ENCODE measurements around the gene LITAFD.
"Not testable (repeated sequence)": the region's sequence is repeated elsewhere in the genome, so short reads cannot be mapped to it uniquely, and the experiment has no call there.

Gene LITAFD

DNA sequence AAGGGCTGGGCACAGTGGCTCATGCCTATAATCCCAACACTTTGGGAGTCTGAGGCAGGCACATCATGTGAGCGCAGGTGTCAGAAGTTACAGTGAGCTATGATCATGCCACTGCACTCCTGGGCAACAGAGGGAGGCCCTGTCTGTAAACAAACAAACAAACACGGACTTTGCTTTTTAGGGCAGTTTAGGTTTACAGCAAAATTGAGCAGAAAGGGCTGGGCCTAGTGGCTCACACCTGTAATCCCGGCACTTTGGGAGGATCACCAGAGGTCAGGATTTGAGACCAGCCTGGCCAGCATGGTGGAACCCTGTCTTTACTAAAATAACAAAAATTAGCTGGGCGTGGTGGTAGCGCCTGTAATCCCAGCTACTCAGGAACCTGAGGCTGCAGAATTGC lies 10.1 kb upstream of the LITAFD start:
- no peak for DNase-seq (ENCODE audit: low read depth in 2 of 3, low spot score in 2 of 3)

DNA sequence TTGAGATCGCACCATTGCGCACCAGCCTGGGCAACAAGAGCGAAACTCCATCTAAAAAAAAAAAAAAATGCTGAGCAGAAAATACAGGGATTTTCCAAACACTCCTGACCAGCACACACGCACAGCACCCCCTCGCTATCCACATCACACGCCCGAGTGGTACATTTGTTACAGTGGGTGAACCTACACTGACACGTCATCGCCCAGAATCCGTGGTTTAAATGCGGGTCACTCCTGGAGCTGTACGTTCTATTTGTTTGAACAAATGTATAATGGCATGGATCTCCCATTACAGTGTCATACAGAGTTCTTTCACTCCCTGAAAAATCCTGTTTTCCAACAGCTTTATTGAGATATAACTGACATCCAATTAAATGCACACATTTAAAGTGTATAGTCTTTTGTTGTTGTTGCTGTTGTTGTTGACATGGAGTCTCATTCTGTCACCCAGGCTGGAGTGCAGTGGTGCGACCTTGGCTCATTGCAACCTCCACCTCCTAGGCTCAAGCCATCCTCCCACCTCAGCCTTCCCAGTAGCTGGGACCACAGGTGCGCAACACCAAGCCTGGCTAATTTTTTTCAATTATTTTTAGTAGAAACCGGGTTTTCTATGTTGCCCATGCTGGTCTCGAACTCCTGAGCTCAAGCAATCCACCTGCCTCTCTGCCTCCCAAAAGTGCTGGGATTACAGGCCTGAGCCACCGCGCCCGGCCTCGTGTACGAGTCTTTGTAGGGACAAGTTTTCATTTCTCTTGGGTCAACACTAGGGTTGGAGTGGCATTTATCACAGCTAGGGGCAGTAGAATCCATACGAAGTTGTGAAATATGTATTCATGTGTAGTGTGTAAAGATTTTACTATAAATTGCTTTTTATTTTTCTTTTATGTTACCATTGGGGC lies 8.9 kb upstream of the LITAFD start:
- DNase-seq (ENCODE audit: low read depth in 2 of 3, low spot score in 2 of 3) = no peak

DNA sequence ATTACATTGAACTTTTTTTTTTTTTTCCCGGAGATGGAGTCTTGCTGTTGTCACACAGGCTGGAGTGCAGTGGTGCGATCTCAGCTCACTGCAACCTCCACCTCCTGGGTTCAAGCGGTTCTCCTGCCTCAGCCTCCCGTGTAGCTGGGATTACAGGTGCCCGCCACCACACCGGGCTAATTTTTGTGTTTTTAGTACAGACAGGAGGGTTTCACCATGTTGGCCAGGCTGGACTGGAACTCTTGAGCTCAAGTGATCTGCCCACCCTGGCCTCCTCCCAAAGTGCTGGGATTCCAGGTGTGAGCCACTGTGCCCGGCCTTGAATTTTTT lies 8.3 kb upstream of the LITAFD start:
- DNase-seq (ENCODE audit: low read depth in 2 of 3, low spot score in 2 of 3) = not testable (repeated sequence)

DNA sequence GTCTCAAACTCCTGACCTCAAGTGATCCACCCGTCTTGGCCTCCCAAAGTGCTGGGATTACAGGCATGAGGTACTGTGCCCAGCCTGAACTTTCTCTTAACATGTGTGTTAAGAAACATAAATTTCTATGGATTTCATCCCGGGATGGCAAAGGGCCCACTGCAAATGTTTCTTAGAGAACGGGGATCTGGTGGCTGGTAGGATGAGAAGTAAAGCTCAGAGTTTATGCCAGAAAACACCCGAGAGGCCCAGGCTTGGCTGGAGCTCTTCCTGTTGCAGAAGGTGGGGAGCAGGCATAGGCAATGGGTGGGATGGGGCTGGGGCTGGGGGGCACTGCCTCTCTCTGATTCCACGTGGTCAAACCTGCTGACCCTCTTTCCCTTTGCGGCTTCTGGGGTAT lies 7.8 kb upstream of the LITAFD start:
- no peak for DNase-seq (ENCODE audit: low read depth in 2 of 3, low spot score in 2 of 3)

DNA sequence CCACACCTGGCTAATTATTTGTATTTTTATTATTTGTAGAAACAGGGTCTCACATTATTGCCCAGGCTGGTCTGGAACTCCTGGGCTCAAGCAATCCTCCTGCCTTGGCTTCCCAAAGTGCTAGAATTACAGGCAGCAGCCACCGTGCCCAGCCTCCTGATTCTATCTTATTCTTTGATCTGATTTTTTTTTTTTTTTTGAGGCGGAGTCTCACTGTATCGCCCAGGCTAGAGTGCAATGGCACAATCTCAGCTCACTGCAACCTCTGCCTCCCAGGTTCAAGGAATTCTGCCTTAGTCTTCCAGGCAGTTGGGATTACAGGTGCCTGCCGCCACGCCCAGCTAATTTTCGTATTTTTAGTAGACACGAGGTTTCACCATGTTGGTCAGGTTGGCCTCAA lies 6.8 kb upstream of the LITAFD start:
- DNase-seq (ENCODE audit: low read depth in 2 of 3, low spot score in 2 of 3) = not testable (repeated sequence)

DNA sequence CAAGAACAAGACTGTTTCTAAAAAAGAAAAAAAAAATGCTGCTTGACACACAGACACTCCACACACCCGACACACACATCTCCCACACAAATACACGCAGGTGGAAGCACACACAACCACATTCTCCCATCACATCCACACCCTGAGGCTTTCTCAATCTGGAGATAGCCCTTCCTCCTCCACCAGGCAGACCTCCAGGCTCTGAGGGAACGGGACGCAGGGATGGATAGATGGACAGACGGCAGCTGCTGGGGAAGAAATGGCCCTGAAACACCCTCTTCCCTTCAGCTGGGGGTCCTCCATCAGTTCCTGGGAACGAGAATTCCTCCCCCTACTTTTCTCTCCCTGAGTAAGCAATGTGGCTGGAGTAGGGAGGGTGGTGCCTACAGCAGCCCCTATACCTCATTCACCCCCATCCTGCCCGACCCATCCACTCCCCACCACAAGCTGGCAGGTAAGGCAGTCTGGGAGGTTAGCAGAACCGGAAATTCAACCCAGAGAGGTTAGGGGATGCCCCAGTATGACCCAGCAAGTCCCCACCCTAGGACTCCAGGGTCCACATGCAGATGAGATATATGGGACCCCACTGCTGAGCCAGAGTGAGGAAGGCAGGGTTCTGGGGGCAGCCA lies 4.1 kb upstream of the LITAFD start:
- no peak for DNase-seq (ENCODE audit: low read depth in 2 of 3, low spot score in 2 of 3)

DNA sequence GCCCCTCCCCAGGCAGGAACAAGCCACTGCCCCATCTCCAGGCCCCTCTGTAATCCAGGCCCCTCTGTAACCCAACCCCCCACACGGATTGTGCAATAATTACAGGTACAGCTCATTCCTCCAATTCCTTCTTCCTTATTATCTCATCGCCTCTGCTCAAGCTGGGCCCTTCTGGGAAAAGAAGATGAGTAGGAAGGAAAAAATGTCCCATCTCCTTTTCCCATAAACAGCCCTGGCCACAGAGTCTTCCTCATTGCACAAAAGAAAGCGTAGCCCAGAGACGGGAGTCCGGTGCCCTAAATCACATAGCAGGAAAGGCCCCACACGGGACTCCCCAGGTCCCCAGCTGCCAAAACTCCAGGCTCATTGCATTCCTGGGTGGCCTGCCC lies 3.6 kb upstream of the LITAFD start:
- no peak for DNase-seq (ENCODE audit: low read depth in 2 of 3, low spot score in 2 of 3)

DNA sequence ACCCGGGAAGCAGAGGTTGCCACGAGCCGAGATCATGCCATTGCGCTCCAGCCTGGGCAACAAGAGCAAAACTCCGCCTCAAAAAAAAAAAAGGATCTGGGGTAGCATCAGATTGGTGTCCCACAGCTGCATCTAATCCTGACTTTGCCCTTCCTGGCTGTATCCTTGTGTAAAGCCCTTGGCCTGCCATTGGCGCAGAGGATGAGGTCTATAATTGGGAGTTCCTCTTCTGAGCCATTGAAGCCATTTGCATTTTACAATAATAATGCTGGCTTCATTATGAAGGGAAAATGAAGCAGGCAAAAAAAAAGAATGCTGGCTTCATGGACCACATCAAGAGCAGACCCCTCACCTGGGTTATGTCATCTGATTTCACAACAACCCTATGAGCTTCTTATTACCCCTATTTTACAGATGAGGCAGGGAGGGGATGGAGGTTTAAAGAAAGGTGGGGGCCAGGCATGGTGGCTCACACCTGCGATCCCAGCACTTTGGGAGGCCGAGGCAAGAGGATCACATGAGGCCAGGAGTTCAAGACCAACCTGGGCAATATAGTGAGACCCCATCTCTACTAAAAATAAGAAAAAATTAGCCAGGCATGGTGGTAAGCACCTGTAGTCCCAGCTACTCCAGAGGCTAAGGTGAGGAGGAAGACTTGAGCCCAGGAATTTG lies 1.2 kb upstream of the LITAFD start:
- no peak for DNase-seq (ENCODE audit: low read depth in 2 of 3, low spot score in 2 of 3)

DNA sequence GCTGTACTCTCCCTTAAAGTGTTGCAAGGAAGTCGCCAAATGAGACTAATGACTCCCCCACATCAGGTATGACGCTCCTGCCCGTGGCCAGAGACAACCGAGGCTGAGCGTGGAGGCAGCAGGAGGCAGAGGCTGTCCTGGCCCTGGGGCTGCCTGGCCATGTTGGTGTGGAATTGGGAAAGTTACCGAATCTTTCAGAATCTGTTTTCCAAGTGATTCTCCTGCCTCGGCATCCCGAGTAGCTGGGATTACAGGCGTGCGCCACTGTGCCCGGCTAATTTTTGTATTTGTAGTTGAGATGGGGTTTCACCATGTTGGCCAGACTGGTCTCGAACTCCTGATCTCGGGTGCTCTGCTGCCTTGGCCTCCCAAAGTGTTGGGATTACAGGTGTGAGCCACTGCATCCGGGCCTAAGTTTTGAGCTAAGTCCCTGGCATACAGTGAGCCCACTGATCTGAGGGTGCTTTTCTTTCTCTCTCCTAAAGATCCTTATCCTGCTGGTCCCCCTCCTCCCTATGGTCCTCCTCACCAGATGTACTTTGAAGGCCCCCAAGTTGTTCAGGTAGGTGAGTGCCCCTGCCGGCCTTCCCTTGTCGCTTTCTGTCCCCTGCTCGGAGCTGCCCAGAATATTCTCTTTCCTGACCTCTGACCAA lies 700 bp downstream of the LITAFD start:
- DNase-seq (ENCODE audit: low read depth in 2 of 3, low spot score in 2 of 3) = no peak

DNA sequence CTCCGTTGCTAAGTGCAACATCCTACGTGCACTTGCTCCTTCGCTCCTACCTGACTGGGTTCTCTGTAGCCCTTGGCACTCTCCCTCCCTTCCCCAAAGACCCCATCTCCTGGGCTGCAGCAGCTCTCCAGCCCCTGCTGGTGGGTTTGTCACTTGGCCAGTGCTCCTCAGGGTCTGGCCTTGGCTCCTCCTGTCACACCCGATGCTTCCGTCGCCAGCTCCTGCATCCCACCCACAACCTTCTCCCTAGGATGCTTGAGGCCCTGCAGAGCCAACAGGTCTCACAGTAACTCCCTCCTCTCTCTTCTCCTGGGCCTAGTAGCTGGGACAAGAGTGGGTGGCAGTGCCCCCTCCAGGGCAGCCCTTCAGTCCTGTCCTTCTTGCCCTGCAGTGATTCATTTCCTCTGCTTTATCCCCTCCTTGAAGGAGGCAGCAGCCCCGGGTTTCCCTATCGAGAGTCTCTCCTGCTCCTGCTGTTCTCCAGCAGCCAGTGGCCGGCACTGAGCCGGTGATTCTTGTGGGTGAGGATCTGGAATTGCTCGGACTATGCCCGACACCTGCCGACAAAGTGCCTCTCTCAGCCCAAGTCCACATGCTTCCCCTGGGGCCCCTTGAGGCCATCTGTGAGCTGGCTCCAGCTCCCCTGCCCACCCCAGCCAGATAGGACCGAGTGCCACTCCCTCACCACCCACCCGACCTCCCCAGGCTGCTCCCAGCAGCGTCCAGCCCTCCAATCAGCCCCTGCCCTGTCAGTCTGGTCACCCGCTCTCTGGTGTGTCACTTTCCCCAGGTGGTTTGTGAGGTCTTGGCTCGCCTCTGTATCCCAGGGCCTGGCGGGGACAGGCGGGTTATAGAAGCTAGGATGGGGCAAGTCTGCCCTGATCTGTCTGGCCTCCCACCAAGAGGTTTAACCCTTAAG lies 3.8 kb downstream of the LITAFD start:
- no peak for DNase-seq (ENCODE audit: low read depth in 2 of 3, low spot score in 2 of 3)

DNA sequence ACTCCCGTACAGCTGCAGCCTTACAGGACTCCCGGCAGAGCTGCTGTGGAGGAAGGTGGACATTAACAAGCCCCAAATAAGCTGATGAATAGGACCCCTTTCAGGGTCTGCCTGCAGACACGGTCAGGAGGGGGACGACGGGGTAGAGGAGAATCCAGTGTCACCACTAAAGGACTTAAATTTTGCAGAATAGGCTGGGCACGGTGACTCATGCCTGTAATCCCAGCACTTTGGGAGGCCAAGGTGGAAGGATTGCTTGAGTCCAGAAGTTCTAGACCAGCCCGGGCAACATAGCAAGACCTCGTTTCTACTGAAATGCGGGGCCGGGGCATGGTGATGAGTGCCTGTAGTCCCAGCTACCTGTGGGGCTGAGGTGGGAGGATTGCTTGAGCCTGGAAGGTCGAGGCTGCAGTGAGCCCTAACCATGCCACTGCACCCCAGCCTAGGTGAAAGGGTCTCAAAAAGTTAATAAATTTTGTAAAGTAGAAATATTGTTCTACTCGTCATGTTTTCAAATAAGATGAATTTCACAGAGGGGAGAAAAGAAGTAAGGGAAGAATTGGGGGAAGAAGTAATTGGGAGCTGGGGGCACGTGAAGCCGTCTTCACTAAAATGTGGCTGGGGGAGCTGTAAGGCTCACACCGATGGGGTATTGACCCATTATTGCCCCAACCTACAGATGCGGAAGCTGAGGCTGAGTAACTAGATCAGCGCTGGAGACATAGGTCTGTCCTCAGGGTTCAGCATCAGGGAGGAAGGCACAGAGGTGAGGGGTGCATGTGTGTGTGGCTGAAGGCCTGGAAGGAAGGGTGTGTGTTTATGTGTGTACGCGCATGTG lies 4.7 kb downstream of the LITAFD start:
- DNase-seq (ENCODE audit: low read depth in 2 of 3, low spot score in 2 of 3) = no peak

DNA sequence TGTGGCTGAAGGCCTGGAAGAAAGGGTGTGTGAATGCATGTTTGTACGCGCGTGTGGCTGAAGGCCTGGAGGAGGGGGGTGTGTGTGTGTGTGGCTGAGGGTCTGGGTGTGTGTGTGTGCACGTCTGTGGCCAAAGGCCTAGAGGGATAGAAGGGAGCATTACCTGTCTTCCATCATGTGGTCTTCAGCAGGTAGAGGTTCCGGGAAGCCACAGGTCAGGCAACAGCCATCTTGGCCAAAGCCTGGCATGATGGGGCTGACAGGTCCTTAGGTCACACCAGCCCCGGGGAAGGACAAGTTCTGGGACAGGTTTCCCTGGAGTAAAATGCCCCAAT lies 5.2 kb downstream of the LITAFD start:
- DNase-seq (ENCODE audit: low read depth in 2 of 3, low spot score in 2 of 3) = no peak

DNA sequence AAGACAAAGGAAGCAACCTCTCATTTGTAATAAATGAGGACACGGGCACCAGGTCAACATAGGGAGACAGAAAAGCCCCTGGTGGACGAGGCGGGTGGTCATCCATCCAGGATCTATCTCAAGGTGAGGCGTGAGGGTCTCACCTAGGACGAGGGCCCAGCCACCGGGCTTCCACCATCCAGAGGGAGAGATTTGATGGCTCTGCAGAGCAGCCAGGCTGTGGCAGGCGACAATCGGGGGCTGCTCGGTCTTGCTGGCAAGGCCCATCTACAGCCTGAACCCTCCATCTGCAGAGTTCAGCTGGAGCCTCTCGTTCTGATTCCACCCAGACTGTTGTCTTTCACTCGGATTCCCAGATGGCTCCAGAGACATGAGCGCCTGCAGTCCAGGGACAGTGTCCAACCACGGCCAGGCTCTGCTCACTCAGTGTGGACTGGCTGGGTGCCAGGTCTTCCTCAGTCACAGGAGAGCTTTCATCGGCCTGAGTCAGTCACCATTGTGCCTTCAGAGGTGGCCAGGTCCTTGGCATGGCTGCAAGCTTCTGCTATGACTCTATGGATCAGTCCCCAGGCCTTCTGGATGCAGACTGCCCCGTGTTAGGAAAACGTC lies 5.9 kb downstream of the LITAFD start:
- no peak for DNase-seq (ENCODE audit: low read depth in 2 of 3, low spot score in 2 of 3)

DNA sequence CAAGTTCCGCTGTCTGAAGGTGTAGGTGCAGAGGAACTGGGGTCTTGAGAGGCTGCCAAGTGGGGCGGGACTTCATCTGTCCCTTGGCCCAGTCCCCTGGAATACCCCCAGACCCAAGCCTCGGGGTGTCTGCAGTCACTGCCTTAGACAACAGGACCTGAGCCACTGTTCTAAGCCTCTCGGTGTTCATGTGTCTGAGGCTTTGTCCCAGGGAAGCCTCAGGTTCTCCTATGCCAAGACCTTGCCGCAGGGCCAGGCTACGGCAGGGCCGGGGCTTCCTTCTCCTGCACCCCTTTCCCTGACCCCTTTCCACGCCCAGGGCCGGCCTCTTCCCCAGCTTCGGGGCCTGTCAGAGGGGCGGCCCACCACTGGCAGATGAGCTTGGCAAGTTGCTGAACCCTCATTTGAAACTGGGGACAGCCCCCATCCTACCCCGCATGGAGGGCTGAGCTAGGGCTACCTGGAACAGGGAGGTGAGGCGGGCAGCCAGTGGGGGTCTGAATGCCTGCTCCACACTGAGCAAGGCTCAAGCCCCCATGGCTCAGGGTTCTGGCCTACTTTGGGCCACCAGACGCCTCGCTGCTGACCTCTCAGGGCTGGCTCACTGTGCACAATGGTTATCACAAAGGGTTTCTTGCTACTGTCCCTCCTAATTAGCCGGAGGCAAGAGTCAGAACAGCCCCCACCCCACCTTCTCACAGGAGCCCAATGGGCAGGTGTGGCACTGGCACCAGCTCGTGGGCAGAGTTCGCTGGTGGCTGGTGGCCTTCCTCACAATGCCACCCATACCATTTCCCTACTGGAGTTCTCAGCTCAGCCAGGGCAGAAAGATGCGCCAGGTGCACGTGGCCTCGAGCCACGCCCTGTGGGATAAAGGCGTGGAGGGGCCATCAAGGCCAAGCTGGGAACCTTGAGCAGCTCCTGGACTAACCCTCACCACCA lies 7.1 kb downstream of the LITAFD start:
- DNase-seq (ENCODE audit: low read depth in 2 of 3, low spot score in 2 of 3) = no peak

DNA sequence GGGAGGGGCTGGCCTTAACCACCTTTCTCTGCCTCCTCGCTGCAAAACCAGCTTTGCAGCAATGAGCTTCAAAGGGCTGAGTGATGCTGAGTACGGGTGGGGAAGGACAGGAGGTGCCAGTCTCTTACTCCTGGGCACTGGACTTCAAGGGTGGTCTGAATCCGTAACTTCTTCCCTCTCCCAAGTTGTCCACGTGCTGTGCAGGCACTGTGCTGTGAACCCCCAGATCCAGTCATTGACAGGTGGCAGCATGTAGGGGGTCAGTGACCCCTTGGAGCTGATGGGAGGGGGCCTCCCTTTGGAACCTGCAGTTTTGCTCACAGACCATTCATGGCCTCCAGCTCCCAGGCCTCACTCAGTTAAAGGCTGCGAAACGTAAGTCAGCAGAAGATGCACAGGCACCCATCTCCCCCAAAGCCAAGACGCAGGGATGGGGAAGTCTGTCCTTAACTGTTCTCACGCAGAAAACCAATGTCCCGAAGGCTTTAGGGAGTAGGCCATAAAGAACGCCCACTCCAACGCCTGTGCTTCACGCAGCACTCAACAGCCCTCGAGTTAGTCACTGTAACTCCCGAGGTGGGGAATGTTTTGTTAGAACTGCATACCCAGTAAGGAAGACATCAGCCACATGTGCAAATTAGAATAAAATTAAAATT lies 7.9 kb downstream of the LITAFD start:
- no peak for DNase-seq (ENCODE audit: low read depth in 2 of 3, low spot score in 2 of 3)

DNA sequence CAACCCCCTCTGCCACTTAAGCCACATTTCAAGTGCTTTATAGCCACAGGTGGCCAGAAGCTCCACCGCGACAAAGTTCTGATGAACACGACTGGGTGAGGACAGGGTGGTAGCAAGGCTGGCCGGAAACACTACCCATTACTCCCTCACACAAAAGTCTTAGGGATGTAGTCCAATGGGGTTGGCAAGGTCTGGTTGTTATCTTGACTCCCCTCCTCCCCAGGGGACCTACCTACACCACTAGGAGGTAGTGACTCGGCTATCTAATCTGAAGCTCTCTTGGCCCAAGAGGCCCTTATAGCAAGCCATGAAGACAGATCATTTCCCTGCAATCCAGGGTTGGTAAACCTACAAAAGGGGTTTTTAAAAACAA lies 8.4 kb downstream of the LITAFD start:
- DNase-seq (ENCODE audit: low read depth in 2 of 3, low spot score in 2 of 3) = no peak

DNA sequence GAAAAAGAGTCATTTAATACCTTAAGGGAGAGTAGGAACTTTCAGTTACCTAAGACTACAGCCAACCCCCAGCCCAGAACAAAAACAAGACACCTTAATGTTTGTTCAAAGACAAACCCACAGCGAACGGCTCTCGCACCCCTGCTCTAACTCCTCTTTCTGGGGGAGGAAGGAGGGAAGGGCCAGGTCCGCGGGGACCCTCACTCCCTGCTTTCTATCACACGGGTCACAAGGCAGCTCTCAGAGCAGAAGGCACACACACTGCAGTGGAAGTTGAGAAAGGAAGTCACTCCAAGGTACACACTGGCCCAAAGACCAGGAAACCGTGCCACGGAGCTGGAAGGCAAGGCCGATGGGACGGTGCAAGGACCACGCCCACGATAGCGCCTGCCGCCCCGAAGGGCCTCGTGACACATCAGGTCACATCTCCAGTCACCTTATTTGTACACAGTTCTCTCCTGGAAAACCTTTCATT lies 10.0 kb downstream of the LITAFD start:
- no peak for DNase-seq (ENCODE audit: low read depth in 2 of 3, low spot score in 2 of 3)

DNA sequence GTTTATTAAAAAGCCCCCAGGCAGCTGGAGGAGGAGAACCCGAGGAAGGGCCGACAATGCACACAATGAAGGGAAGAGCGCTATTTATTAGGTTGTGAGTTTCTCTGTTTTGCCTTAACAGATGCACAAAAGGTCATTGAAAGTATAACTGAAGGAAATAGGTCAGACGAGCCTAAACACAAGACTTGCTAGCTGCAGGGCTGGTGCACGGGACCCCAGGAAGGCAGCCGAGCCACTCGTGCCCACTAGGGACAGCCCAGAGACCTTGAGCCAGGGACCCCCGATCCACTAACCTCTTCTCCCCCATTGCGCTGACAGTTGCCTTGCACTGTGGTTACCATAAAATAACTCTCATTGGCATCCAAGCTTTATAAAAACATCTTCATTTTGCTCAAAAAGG lies 11.3 kb downstream of the LITAFD start:
- DNase-seq (ENCODE audit: low read depth in 2 of 3, low spot score in 2 of 3) = no peak

All from activated CD8-positive, alpha-beta memory T cell treated with anti-CD3 and anti-CD28 coated beads for 48 hours (primary cell).